Stimulated activated CD4-positive, alpha-beta T cell treated with anti-CD3 and anti-CD28 coated beads, Interleukin-15, amount 100 ng/mL, for 48 hours (primary cell): ENCODE data around the gene JUN.
A peak's percentile ranks its signal among the peaks of the same experiment; 100 is the strongest.

Experiments used
- DNase-seq, 2 donors: peaks; one replicate each; pipeline ENCODE4 v3.0.0-alpha.2; 2020; ENCODE audit warnings: low read depth in 2 of 2

The JUN gene

DNA sequence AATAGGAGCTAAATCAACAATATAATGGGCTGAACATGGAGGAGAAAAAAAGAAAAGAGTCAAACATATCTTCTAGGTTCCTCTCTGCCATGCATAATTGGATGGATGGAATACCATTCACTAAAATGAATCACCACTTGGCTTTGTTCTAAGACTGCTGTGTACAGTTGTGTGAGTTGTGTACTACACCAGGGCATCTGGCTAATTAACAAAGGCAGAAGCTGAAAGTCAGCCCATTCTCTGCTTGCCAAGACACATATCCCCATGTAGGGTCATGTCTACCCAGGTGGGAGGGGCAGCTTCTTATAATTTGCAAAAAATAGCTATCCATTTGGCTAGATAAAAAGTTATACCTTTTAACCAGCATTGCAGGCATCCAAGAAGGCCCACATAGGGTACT, 21.0 kb downstream of the JUN start:
- no peak for DNase-seq

DNA sequence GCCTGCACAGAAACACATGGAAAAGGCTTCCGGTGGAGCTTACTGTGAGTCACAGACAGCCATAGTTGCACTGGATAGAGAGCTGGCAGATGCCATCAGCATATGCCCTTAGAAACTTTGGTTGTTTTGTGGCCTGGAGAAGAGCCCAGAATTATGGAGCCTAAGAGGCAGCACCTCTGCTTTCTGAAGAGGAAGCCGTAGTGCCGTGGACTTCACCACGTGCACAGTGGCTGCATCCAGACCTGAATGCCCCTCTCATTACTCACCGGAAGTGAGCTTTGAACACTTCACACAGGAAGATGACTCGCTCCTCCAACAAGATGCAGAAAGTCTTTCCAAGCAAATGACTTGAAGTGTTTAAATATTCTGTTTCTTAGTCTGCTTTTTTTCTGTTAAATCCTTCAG, 28.4 kb downstream of the JUN start:
- DNase-seq, result peak; percentile 45 to 52

DNA sequence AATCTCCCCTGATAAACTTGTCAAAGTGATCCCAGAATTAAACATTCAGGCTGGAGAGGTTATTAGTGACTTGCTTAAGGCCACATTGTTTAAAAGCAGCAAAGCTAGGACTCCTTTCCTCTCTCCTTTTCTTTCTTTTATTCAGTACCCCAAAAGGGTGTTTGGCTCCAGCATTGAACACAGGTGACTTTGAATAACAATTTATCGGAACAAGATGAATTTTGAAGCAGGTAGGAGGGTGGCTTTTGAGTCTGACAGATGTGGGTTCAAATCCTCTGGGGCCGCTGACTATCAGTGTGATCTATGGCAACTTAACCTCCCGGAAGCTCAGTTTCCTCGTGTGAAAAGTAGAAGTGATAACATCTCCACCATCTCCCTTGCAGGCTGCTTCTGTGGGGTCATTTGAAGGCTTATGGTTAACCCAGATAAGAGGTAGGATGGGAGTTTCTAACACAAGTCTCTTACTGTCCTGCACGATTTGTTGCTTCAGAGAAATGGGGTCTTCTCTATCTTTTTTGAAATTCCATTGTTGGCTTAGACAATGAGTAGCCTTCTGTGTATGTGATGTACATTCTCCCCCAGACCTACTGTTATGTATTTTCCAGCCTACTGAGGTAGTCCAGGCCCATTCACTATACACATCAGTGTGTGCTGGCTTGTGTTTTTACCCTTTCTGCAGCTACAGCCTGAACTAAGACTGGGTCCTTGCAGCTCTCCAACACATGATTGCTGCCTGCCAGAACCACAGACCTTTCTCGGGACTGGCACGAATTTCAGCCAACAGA, 29.0 kb downstream of the JUN start:
- no peak for DNase-seq

DNA sequence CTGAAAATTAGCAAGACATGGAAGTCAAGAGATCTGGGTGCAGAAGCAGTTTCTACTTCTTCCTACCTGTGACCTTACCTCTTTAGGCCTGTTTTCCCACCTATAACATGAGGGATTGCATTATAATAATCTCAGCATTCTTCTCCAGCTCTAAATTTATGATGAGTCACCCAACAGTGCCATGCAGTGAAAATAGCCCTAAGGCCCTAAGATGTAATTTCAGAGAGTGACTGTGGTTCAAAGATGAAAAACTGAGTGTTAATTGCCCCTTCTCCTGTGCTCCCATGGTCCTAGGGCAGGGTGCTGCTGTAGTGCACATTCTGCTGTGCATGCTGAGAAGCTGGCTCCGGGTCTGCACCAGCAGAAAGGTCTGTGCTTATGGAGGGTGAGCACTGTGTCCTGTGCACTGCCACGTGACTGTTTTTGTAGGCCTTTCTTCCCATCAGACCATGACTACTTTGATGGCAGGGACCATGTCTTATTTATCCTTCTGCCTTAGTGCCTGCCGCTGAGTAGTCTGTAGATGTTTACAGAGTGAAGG, 29.7 kb downstream of the JUN start:
- no peak for DNase-seq

DNA sequence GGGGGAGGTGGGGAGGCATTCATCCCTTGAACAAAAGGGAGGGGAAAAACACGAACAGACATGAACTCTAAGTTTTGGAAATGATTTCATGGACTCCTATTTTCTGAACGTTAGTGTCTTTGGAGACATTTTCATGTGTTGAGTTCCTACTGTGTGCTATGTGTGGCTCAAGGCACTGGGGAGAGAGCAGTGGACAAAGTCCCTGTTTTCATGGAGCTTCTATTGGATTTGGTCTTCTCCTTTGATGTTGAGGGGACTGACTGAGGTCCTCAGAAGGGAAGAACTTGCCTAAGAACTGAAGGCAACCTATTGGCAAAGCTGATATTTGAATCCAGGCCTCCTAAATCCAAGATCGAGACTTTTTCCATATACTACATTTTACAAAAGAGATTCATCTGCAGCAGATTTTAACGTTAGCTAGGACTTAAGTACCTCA, 30.4 kb downstream of the JUN start:
- DNase-seq, result no peak

DNA sequence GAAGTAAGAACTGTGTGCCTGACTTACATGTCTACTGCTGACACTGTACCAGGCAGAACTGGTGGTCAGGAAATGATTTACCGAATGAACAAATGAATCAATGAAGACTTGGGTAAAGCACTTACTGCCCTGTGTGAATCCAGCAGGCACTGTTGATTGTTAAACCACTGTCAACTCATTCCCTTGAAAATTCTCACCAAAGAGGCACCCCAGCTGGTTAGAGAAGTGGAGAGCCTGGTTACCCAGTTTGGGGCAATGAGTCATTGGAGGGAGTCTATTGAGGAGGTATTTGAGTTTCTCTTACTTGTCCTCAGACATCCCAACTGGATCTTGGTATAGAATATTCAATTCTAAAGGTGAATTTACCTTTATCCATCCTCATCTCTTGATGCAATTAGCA, 34.2 kb downstream of the JUN start:
- no peak for DNase-seq

DNA sequence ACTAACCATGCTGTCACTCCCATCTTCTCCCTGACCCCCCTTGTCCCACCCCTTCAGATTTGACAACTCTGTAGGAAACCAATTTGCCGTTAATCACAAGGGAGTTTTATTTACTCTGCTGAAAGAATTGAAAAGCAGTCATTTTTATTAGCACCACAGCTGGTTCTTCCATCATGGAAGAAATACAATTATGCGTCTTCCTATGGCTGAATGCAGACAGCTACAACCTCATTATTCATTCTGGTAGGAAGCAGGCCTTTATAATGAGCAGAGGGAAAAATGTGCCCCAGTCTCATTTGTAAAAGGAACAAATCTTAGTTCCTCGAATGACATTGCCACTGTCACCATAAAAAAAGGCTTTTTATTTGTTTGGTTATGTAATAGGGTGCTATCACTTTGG, 35.2 kb downstream of the JUN start:
- no peak for DNase-seq

DNA sequence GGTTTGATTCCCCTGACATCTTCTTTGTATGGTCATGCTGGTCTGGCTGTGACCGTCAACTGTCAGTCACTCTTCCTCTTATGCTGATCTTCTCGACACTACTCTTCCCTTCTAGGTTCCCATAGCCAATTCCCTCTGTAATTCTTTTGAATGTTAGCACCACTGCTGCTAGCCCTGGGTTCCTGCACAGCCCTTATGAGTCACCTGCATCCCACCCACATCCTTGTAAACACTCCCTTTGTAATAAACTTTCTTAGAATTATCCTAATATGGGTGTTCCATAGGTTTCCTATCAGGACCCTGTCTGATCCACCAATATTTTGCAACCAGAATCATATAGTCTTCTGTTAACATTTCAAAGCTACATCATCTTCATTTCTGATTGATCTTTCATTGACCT, 37.1 kb downstream of the JUN start:
- no peak for DNase-seq

DNA sequence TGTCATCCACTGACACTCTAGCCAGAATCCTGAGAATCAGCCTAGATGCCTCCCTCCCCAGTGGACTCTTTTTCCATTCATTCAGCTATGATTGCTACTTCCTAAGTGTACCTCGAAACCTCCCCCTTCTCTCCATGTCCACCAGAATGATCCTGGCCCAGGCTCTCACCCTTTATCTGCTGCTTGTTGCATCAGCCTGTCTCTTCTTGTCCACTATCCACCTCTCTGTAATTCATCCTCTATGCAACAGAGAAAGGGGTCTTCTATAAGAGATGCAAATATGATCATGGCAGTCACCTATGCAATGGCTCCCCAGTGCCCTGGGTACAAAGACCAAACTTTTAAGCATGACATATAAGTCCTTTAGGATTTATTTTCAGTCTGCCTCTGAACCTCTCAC, 37.7 kb downstream of the JUN start:
- DNase-seq, result no peak

DNA sequence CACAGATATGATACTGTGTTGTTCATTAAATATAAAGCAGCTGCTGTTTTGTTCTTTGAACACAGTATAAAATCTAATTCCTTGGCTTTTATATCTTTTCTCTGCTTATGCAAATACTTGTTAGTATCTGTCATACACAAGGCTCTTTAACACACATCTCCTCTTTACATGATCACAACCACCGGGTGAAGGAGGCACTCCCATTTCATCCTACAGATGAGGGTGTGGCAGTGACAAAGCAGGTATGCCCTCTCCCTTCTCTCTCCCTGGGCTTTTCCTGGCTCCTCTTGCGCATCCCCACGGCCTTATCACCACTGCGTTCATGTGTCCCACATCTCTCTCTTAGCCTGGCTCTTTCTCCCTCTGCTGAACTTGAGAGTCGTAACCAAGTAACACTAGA, 38.2 kb downstream of the JUN start:
- no peak for DNase-seq

DNA sequence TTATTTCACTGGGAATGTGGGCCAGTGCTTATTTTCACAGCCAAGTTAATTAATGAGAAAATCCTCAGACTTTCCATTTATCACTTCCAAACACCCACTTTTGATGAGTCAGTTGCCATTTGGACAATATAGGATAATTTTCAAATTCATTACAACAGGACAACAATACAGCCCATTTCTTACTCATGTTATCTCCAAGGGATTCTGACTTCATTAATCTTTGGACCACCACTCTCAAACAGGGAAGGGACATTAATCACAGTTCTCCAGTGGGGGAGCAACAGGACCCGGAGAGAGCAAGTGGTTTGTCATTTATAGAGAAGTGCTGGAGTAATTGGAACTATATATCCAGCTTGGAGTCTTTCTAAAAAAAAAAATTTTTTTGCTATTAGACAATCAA, 38.7 kb downstream of the JUN start:
- DNase-seq, result no peak

DNA sequence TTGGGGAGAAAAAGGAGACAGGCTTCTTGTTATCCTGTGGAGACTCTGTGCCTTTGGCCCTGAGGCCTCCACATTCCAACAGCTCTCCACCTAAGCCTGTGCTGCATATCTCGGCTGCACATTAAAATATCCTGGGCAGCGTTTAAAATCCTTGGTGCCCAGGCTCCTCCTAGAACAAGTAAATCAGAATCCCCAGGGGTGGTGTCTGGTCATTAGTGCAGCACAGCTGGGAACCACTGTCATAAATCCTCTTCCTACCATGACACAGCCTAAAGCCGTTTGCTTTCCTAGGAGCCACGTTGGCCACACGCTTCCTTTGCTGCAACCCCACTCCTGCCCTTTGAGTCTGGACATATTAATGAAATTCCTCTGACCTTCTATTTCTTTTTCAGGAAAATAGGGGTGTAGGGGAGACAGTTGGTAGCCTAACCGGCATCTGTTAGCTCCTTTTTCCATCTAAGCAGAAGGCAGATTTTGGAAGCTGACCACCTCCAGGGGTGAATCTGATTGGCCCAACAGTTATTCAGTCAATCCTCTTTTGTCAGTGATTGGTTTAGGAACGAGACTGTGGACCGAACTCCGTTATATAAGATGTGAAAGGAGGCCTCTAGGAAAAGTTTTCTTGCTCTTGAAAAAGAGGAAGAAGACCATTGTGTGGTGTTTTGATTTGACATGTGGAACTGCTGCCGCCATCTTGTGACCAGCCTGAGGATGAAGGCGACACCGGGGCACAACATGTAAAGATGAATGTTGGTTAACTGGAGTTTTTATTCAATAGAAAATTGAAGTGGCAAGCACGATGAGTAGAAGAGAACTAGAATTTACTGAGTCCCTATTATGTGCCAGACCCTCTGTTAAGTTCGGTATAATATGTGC, 41.9 kb downstream of the JUN start:
- no peak for DNase-seq

DNA sequence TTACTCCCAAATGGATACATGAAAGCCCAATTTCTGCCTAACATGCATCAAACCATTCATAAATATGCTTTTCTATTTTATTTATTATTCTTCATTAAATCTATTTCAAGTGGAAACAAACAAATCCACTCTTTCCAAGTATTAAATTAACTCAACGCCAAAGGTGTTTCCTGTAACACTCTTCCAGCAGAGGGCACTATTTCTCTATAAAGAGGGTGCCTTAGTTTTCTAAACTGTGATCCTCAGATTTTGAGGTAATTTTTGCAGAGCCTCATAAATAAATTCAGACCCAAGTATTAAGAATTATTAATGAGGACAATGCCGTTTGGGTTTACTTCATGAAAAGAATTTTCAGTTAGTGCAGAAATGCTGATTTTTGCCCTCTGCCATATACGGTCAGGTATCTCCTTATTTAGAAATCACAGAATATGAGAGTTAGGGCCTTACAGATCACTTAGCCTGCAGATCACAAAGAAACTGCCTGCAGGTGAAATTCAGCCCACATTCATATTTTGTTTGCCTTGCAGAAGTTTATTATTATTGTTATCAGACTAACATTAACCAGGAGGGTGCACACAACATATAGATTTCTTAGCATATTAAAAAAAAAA, 43.9 kb downstream of the JUN start:
- DNase-seq, result no peak

DNA sequence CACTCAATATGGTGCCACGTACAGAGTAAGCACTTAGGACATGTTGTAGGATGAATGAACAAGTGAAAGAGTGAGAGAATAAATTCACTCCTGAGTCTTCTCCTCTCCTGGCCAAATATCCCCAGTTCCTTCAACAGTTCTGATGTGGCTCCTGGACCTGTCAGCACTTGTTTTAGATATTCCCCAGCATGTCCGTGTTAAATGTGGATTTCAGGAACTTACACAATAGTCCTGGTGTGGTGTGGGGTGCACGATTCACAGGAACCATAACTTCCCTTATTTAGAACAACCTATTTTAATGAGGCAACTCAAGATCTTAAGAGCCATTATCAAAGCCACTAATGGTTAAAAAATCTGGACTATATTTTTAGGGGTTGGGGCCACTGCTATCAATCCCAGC, 45.0 kb downstream of the JUN start:
- DNase-seq, result no peak

DNA sequence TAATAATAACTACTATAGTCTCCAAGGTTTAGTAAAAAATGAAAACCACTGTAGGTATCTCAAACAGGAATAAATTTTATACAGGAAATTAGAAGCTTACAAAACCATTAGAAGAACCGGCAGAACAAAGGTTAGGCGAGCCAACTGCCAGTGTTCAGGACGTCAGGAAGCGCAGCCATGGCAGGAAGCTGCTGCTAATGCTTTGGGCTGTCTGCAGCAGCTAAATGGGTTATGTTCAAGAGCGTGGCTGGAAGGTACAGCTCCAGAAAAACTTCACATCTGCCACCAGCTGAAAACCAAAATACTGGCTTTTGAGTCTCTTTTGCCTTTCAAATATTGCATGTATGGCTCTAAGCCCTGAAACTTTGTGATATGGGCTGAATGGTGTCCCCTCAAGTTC, 48.3 kb downstream of the JUN start:
- no peak for DNase-seq

DNA sequence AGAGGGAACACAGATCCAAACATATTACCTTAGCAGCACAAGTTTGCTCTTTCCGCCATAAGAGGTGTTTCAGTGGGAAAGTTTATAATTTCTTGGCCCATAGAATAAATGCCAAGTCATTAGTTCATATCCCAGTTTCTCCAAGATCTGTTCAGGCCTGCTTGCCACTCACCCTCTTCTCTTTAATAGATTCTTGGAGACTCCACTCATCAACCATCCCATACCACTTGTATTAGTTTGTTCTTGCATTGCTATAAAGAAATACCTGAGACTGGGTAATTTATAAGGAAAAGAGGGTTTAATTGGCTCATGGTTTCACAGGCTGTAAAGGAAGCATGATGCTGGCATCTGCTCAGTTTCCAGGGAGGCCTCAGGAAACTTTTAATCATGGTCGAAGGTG, 49.2 kb downstream of the JUN start:
- no peak for DNase-seq

DNA sequence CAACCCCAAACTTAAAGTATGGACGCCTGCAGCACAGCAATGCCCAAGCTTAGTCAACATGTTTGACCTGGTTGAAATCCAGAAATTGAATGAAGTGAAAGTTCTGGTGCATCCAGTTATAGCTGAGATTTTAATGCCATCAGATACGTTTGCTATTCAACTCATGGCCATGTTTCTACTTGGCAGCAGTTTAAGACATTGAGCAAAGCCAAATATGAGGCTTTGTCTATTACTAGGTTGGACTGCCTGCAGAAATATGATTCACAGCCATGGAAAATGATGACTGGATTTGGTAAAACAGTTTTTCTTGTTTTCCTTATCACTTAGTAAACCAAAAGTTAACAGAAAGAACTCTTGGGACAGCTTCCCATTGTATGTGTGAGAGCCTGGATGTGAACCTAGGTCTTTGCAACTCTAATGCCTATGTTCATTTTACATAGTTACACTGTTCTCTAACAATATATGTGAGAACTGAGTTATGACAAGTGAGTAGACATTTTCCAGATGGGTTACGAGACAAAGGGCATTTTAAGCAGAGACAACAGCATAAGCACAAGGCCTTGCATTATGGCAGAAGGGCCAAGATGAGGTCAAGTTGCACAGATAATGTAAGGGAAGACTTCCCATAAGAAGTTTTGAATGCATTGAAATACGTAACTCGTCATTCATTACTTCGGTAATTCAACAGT, 51.6 kb downstream of the JUN start:
- DNase-seq, result no peak
